NCI-H2081 (cell line): ENCODE data around the gene TMEM198.

Experiments
- DNase-seq, 2 experiments: peaks; one replicate each; lab custom pipeline; 2025; lab: John Stamatoyannopoulos, UW

The TMEM198 gene

DNA sequence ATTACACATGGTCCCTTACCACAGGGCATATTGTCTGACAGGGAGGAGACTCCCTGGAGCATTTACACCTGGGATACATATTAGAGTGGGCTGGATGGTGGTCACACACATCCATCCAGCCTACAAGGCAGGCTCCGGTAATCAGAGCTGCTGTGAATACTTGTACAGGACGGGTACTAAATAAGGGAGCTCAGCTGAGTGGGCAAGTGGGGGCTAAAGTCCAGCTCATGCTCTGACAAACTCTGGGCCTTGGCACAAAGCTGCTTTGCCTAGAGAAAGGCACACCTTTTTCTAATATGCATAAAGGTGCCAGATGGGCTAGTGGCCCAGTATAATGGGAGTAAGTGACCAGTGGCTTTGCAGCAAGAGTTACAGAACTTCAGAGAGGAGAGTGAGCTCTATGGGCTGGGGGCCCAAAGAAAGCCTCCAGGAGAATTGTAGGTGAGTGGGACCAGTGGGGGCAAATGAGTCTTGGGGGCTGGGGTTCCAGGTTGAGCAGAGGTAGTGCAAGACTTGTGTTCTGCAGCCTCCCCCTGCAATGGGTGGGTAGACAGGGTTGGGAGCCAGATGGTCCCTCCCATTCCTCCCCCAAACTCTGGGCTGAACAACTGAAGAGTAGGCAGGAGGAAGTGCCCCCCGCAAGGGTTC is 1.6 kb downstream of the TMEM198 start:
- DNase-seq: no peak

- no peak for DNase-seq
Measured at GRCh38 chr2:219545943-219546352, 2.1 kb downstream of the TMEM198 start.

DNA sequence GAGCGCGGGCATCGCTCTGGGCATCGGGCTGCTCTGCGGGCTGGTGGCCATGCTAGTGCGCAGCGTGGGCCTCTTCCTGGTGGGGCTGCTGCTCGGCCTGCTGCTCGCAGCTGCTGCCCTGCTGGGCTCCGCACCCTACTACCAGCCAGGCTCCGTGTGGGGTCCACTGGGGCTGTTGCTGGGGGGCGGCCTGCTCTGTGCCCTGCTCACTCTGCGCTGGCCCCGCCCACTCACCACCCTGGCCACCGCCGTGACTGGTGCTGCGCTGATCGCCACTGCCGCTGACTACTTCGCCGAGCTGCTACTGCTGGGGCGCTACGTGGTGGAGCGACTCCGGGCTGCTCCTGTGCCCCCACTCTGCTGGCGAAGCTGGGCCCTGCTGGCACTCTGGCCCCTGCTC is 3.8 kb downstream of the TMEM198 start:
- no peak for DNase-seq

DNA sequence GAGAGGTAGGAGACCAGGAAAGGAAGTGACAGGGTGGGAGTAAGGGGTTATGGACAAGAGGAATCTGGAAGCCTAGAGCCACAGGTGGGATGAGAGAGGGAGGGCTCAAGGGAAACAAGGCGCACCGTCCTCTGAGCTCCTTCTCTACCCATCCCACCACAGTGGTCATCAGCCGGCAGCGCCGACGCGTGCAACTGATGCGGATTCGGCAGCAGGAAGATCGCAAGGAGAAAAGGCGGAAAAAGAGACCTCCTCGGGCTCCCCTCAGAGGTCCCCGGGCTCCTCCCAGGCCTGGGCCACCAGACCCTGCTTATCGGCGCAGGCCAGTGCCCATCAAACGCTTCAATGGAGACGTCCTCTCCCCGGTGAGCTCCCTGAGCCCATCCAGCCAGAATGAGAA is 5.2 kb downstream of the TMEM198 start:
- no peak for DNase-seq

DNA sequence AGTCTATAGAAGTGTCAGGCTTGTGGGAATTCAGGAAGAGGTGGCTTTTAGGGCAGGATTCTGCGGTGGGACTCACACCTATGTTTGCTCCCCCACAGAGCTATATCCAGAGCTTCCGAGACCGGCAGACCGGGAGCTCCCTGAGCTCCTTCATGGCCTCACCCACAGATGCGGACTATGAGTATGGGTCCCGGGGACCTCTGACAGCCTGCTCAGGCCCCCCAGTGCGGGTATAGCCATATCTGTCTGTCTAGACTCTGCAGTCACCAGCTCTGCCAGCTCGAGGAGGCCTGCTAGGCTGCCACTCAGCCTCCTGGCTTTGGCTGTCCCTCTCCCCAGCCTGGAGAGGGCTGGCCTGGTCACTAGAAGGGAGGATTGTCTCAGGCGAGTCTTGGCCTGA is 5.8 kb downstream of the TMEM198 start:
- no peak for DNase-seq

DNA sequence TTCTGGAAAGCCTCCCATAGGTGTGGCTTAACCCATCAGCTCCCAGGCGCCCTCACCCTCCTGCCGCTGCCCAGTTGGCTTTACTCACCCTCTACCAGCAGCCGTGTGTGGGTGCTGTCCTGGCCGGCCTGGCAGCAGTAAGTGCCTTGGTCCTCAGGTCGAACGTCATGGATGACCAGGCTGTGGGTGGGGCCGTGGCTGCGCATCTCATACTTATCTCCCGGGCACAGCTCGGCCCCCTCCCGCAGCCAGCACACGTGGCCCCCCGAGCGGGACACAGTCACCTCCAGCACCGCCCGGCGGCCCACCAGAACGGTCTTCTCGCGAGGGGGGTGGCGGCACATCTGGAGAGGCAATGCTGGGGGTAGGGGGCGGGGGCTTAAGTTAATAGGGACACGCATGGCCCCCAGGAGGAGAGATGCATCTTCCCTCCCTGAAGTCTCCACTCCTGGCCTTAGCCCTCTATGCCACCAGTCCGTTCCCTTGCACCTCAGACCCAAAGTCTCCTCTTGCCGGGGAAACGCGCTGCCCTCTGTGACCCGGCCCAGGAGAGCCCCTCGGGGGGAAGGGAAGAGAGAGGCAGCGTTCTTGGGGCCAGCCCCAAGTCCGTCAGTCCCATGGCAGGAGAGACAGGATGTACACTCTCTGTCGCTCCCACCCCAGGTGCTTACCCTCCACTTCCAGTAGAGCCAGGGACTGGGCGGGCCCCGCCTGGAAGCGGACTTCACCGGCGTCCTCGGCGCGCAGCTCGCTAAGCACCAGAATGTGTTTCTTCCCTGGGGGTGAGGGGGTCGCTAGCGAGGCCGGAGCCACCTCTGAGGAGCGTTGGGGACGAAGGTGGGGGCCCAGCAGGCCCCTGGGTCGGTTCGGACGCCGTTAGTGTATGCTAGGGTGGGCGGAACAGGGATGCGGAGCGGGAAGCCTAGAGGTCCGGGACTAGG is 7.9 kb downstream of the TMEM198 start:
- peak in 1 of 2 experiments; percentile 37 for DNase-seq

DNA sequence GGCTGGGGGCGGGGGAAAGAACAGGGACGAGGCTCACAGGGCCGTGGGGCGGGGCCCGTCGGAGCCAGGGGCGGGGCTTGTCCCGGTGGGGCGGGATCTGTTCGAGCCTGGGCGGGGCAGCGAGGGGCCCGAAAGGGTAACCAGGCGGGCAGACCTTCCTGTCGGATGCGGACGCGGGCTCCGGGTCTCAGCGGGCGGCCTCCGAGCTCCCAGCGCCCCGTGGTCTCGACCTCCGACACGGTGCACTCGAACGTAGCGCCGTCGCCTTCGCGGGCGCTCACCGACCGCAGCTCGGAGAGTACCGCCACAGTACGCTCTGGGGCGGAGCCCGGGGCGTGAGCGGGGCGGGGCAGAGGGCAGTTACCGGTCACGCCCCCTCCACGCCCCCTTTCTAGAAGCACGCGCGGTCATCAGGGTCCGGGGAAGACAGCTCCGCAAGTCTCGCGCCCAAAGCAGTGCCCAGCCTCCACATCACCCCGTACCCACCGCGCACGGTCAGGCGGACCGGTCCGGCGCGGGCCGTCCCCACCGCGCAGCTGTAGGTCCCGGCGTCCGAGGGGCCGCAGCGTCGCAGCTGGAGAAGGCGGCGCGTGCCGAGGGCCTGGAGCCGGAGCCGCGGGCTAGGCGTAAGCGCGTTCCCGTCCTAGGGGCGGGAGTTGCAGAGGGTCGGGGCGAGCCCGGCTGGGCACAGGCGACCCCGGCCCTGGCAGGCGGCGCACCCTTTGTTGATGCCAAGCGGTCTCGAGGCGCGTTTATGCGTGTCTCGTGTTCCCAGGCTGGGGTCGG is 8.7 kb downstream of the TMEM198 start:
- DNase-seq: peak; percentile 76 to 77

GRCh38 chr2:219553168-219553417 is 9.3 kb downstream of the TMEM198 start:
- DNase-seq: no peak

- no peak for DNase-seq
Measured at GRCh38 chr2:219553463-219553963, 9.7 kb downstream of the TMEM198 start.

DNA sequence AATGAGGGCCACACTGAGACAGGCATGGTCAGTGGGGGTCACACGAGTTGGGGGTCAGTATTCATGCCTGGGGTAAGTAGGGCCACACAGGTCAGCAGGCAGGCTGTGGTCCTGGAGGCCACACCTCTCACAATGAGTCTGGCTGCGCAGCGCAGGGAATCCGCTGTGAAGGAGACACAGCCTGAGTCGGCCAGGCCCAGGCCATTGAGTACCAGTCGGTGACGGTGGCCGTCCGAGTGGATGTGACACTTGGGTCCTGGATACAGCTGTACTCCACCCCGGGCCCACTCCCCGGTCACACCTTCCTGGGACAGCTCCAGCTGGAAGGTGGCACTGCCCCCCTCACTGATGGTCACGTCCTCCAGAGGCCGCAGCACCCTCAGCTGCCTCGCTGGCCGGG is 10.5 kb downstream of the TMEM198 start:
- DNase-seq: no peak

DNA sequence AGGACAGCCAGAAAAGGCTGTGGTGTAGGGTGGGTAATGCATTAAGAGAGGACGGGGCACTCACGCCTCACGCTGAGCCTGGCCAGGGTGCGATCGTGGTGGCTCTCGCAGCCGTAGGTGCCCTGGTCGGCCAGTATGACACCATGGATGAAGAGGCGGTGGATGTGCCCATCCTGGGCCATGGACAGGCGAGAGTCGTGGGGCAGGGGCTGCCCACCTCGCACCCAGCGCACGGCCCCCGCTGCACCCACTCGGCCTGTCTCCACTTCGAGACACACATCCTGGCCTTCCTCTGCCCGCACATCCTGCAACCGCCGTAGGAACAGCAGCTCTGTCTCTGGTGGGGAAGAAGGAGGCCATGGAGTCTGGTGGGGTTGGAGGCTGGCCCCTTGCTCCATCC is 12.1 kb downstream of the TMEM198 start:
- no peak for DNase-seq

- no peak for DNase-seq
Measured at GRCh38 chr2:219556413-219556812, 12.6 kb downstream of the TMEM198 start.

DNA sequence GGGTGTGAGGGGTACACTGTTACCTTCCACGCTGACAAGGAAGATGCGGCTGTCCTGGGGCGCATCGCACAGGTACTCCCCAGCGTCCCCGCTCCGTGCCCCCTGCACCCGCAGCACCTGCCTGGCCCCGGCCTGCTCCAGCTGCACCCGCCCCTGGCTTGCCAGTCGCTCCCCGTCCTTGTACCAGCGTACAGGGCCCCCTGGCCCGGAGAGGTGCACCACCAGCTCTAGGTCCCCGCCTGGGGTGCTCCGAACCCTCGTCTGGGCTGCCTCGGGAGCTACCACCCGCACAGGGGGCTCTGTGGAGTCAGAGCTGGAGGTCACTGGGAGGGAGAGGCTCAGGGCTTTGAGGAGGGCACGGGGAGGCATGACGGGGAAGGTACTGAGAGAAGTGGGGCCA is 13.5 kb downstream of the TMEM198 start:
- no peak for DNase-seq

DNA sequence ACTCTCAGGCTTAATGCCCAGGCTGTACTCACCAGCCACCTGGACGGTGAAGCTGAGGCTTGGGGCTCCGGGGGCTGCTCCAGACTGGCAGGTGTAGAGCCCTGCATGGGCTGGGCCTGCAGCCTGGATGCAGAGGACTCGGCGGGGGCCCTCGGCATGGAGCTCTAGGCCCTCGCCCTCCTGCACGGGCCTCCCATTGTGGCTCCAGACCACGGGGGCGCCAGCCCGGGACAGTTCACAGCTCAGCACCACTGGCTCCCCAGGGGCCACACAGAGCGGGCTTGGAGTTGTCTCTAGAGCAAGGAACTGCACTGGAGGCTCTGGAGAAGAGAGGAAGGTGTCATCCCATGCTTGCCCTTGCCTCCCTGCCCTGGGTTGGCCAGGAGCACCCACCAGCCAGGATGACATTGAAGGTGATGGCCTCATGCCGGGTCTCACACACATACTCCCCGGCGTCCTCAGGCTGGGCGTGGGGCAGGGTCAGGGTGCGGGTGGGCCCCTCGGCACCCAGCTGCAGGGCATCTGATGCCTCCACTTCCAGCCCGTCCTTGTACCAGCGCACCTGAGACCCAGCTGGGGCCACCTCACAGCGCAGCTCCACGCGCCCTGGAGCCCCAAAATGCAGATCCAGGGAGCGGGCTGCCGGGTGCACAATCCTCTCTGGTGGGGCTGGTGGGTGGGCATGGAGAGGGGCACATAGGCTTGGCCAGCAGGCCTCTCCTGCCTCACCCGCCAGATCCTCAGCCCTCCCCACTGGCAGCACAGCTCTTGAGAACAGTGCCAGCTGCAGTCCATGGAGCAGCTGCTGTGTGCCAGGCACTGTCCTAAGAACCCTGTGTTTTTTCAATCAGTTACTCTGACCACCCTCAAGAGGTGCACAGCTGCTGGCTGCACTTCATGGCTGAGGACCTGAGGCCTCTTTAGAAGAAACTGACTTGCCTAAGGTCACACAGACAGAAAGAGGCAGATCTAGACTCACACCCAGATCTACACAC is 14.3 kb downstream of the TMEM198 start:
- DNase-seq: no peak

- DNase-seq: no peak
Measured at GRCh38 chr2:219559156-219559915, 15.5 kb downstream of the TMEM198 start.

- no peak for DNase-seq
Measured at GRCh38 chr2:219560037-219560892, 16.4 kb downstream of the TMEM198 start.

DNA sequence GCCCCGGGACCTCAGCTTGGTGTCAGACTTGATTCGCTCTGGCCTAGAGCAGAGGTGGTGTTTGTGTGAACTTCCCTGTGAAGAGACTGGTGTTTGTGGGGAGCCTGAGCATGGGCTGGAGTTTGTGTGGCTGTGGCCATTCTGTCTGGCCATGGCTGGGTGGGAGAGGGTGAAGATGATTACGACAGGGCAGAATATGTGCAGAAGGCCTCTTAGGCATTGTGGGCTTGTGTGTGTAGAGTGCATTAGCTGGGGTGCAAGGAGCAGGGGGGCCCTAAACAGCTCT is 17.0 kb downstream of the TMEM198 start:
- DNase-seq: no peak

DNA sequence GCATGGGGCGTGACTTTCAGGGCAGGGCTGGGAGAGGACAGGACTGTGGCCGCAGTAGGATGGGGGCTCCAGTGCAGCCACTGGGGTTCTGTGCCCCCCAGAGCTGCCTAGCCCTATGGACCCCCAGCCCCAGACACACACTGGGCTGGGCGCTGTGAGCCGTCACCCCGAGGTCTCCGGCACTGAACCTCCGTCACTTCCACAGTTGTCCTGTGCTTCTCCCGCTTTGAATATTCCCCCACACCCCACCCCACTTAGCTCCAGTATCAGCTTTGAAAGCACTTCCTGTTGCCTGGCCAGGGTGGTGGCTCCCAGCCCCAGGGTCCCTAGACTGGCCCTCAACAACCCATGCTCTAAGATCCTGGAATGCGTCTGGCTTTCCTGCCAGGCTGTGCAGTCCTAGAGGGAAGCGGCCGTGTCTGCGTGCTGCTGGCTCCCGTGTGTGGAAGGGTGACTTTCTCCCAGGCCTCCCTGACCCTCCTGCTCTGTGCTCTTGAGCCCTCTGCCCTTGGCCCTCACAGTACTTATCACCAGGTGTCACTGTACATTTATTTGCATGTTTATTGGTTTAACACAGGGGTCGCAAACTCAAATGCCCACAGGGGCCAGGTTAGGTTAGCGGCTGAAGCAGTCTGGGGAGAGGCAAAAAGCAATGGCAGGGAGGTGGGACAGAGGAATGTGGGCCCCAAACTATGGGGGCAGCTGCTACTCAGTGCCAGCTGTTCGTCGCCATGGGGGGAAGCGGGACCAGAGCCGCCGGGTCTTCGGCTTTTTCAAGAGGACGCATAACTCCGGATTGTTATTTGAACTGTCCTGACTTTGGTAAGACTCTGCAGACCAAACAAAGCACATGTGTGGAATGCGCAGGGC is 17.6 kb downstream of the TMEM198 start:
- no peak for DNase-seq
